B cell (primary cell): ENCODE measurements around the gene SIPA1. TPM values are rescaled to one million over a fixed set of nuclear protein-coding genes. Genes with fewer than 3 reads are reported as not detected.

ENCODE experiments used
- ATAC-seq: fragments of 200-7000 bp; cut with Tn5 transposase; one replicate; pipeline ENCODE4 v1.10.0; 2021; ENCODE audit warnings: low read depth, mild to moderate bottlenecking, moderate number of reproducible peaks, moderate library complexity
- CTCF ChIA-PET: fragments of 350-600 bp; sonication (Branson Sonifier 250); formaldehyde crosslinking; loops from one replicate; lab custom pipeline; 2021; ENCODE audit warnings: antibody characterized with exemption, inconsistent platforms; lab: Charles Lee
- POLR2A ChIA-PET: fragments of 350-600 bp; sonication (Branson Sonifier 250); formaldehyde crosslinking; loops from one replicate; lab custom pipeline; 2021; ENCODE audit warnings: antibody characterized with exemption; lab: Charles Lee
- DNase-seq: peaks from one replicate; pipeline ENCODE4 v3.0.0; 2013
- H2AFZ ChIP-seq: 2 replicates; pipeline ENCODE4 v1.6.1; 2012; ENCODE audit warnings: mild to moderate bottlenecking, low read depth, low read length; ENCODE audit not compliant: insufficient read depth, poor library complexity, severe bottlenecking
- H3K27ac ChIP-seq, 2 donors: 1 replicate in 1 of 2; 2 replicates in 1 of 2; pipeline ENCODE4 v1.5.1; 2012 to 2013; ENCODE audit warnings: low read length in 2 of 2, mild to moderate bottlenecking in 2 of 2, moderate library complexity in 1 of 2
- H3K27me3 ChIP-seq, 4 experiments: fragments of 200-600 bp in 1 of 4; sonication (generic) in 1 of 4; replicated peaks in 1 of 4; 1 replicate in 2 of 4; 2 replicates in 2 of 4; pipeline versions ENCODE4 v1.6.1 to v1.7.0; 2013 to 2016; ENCODE audit warnings: low read length in 3 of 4, mild to moderate bottlenecking in 2 of 4, mixed read lengths in 1 of 4, moderate library complexity in 1 of 4; ENCODE audit not compliant: insufficient read depth in 4 of 4, control insufficient read depth in 3 of 4; ENCODE audit errors: control extremely low read depth in 1 of 4
- H3K36me3 ChIP-seq, 2 experiments: replicated peaks in 1 of 2; 1 replicate in 1 of 2; 2 replicates in 1 of 2; pipeline versions ENCODE4 v1.6.1 to v1.7.1; 2013; ENCODE audit warnings: low read length in 1 of 2; ENCODE audit not compliant: insufficient read depth in 2 of 2, control insufficient read depth in 1 of 2; ENCODE audit errors: control extremely low read depth in 1 of 2, extremely low read depth in 1 of 2
- H3K4me1 ChIP-seq, 2 donors: fragments of 200-600 bp in 1 of 2; sonication (generic) in 1 of 2; 1 replicate in 1 of 2; 2 replicates in 1 of 2; pipeline versions ENCODE4 v1.5.1 to v1.6.1; 2013 to 2017; ENCODE audit warnings: low read length in 2 of 2; ENCODE audit not compliant: control insufficient read depth in 2 of 2, insufficient read depth in 2 of 2
- H3K4me2 ChIP-seq: replicated peaks from 2 replicates; pipeline ENCODE3; 2012; ENCODE audit warnings: mild to moderate bottlenecking, low read depth, low read length; ENCODE audit not compliant: poor library complexity, severe bottlenecking
- H3K4me3 ChIP-seq, 5 experiments: fragments of 200-600 bp in 1 of 5; sonication (generic) in 1 of 5; 1 replicate in 3 of 5; 2 replicates in 2 of 5; pipeline versions ENCODE4 v1.5.1 to v1.7.0; 2011 to 2016; ENCODE audit warnings: low read length in 4 of 5, mild to moderate bottlenecking in 4 of 5, low read depth in 2 of 5, control low read depth in 1 of 5, moderate library complexity in 1 of 5; ENCODE audit not compliant: insufficient read depth in 1 of 5; ENCODE audit errors: control extremely low read depth in 1 of 5, extremely low read depth in 1 of 5
- H3K79me2 ChIP-seq: fragments of 200-600 bp; sonication (generic); one replicate; pipeline ENCODE4 v1.6.0; 2016; ENCODE audit warnings: low read length; ENCODE audit not compliant: control insufficient read depth, insufficient read depth
- H3K9ac ChIP-seq: fragments of 200-600 bp; sonication (generic); 2 replicates; pipeline ENCODE4 v1.6.1; 2017; ENCODE audit warnings: mild to moderate bottlenecking, low read length, moderate library complexity
- H3K9me3 ChIP-seq, 3 donors: one replicate each; pipeline versions ENCODE4 v1.6.1 to v1.7.1; 2013; ENCODE audit warnings: low read length in 2 of 3; ENCODE audit not compliant: control insufficient read depth in 2 of 3, insufficient read depth in 1 of 3; ENCODE audit errors: control extremely low read depth in 1 of 3
- H4K20me1 ChIP-seq: 2 replicates; pipeline ENCODE4 v1.6.0; 2012; ENCODE audit warnings: mild to moderate bottlenecking, low read length; ENCODE audit not compliant: insufficient read depth, control insufficient read depth, poor library complexity, severe bottlenecking
- H3K27ac Mint-ChIP-seq: one replicate; pipeline ENCODE4 v1.8.0; 2021; ENCODE audit warnings: mixed read lengths
- H3K27me3 Mint-ChIP-seq: one replicate; pipeline ENCODE4 v1.8.0; 2021; ENCODE audit warnings: mixed read lengths
- H3K4me1 Mint-ChIP-seq: one replicate; pipeline ENCODE4 v1.8.0; 2021; ENCODE audit warnings: mixed read lengths
- H3K4me3 Mint-ChIP-seq: one replicate; pipeline ENCODE4 v1.8.0; 2021; ENCODE audit warnings: mixed read lengths
- H3K9me3 Mint-ChIP-seq: one replicate; pipeline ENCODE4 v1.8.0; 2022; ENCODE audit warnings: mixed read lengths; ENCODE audit not compliant: insufficient read depth
- CTCF ChIP-seq: fragments of 200-600 bp; IDR thresholded peaks from one replicate; pipeline ENCODE4 v1.8.0; 2022; ENCODE audit warnings: antibody characterized with exemption, mild to moderate bottlenecking
- EZH2 ChIP-seq: IDR thresholded peaks from 2 replicates; pipeline ENCODE4 v1.6.1; 2012; ENCODE audit warnings: borderline replicate concordance, low read depth, mild to moderate bottlenecking, moderate library complexity, low read length; ENCODE audit not compliant: insufficient read depth, poor library complexity, severe bottlenecking
- WGBS: methylation state at CpG from one replicate; pipeline ENCODE4 v1.1.5; 2013; ENCODE audit warnings: missing lambda C conversion rate; ENCODE audit not compliant: insufficient coverage; 5-methylcytosine and 5-hydroxymethylcytosine counted together
- intact Hi-C: fragments of 100-400 bp; cut with micrococcal nuclease; formaldehyde crosslinking; loops from one replicate; pipeline ENCODE4 v1.10.0; 2022
- polyA plus RNA-seq: library from polyadenylated mRNA; depleted of rRNA; stranded (reverse); fragments of >200 nt; gene quantifications from 2 replicates; pipeline ENCODE4 v1.2.3, GENCODE V29; 2012
- total RNA-seq, 2 donors: library from RNA; stranded (reverse); fragments of 120-200 nt in 1 of 2; gene quantifications; 1 replicate in 1 of 2; 2 replicates in 1 of 2; pipeline versions ENCODE4 v1.2.3 to v1.2.4, GENCODE V29; 2013 to 2022

SIPA1 gene
- total and polyA plus RNA-seq, 2 donors (not counting 1 experiment from before 2014, with no cell fraction given), result 314 to 448 TPM

- H3K9me3 Mint-ChIP-seq, result no peaks in the 10 kb centered on the region
- H3K4me3 Mint-ChIP-seq, result peak overlapping the region; percentile 29
- Histone ChIP-seq H3K27me3 (no peaks in the 10 kb centered on the region), H3K9ac (no peak overlapping the region), H3K27ac (peak overlapping the region in 1 of 2 donors; percentile 90), H3K4me3 (no peak overlapping the region), H3K4me1 (peaks cover 22 to 41% of the 10 kb centered on the region in 2 donors), H4K20me1 (peaks cover 64% of the 10 kb centered on the region), H3K9me3 (no peaks in the 10 kb centered on the region), H3K4me2 (no peak overlapping the region), H3K79me2 (peaks cover 4% of the 10 kb centered on the region), H3K36me3 (peaks cover 0 to 84% of the 10 kb centered on the region in 2 experiments), H2AFZ (no peak overlapping the region)
- 94% methylated on average over 10 of the region's 14 CpGs for WGBS
- TF ChIP-seq EZH2 (no peak), CTCF (no peak)
- CTCF ChIA-PET, result interaction anchor here (0.6 to 5.0 kb wide), 5 partner anchors 9 to 51 kb away, joined by 4 to 50 read pairs (median 18); partner anchors contain the start of genes RELA and SIPA1
- H3K4me1 Mint-ChIP-seq, result peaks cover 62% of the 10 kb centered on the region
- intact Hi-C loops, result no loop called here
- POLR2A ChIA-PET, result interaction anchor here (0.7 to 4.8 kb wide), 4 partner anchors 8 to 250 kb away, joined by 3 to 116 read pairs (median 30); partner anchors contain the start of genes RELA and SIPA1
- H3K27me3 Mint-ChIP-seq, result no peaks in the 10 kb centered on the region
- ATAC-seq, result no peak
- peak overlapping the region; percentile 79 for H3K27ac Mint-ChIP-seq
- DNase-seq, result peak; percentile 45
These were observed 16.8 kb downstream of the SIPA1 start for GRCh38 chr11:65654375-65655349.
